GM18520 (cell line): Measurements from ENCODE around the gene CMPK2.

Source experiments
- ATAC-seq: cut with Tn5 transposase; IDR thresholded peaks from one replicate; pipeline ENCODE4 v1.9.1; 2021; ENCODE audit not compliant: unreplicated experiment

CMPK2 gene

DNA sequence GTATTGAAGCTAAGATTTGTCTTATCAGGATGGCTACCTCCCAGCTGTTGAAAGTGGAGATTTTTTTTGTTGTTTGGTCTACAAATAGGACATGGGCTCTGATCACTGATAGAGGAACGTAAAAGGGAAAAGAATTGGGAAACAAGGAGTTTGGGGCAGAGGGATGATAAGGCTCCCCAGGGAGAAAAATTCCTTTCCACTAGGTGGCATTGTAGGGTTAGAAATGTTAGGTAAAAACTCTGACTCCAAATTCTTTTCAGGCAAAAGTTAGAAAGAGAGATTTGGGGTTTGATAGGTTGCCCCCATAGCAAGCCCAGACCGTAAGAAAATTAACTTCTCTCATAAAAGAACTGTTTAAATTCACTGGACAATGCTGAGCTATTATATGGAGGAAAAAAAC lies 19.8 kb downstream of the CMPK2 start:
- no peak for ATAC-seq

GRCh38 chr2:6845312-6845711 lies 20.4 kb downstream of the CMPK2 start:
- ATAC-seq: no peak

- ATAC-seq: no peak
These were observed 24.0 kb downstream of the CMPK2 start for GRCh38 chr2:6841537-6842287.

DNA sequence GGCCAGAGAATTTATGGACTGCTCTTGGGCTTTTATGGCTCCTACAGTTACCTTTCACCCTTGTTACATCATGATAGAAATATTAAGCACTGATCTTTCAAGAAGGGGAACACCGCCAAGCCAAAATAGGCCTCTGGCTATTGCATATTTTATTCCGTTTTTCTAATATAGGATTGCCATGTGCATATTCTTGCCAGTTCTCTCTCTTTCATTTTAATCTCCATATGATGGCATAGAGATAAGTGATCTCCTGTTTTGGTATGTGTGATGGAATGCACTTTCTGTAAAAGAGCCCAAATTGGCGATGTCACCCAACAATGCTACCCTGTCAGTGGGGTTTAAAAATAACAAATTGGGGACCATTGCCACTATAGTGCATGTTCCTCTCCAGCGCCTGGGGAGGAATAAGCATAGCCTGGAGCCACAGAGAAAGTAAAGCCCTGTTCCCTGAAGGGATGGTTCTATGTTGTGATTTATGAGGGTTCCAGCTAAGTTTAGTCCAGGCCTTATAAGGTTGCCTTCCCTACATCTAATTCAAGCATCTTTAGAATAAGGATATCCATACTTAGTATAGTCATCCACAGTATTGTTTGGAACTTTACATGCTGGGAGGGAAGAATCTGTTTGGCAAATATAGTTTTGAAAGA lies 26.9 kb downstream of the CMPK2 start:
- no peak for ATAC-seq

GRCh38 chr2:6835467-6835866 lies 30.2 kb downstream of the CMPK2 start:
- no peak for ATAC-seq

DNA sequence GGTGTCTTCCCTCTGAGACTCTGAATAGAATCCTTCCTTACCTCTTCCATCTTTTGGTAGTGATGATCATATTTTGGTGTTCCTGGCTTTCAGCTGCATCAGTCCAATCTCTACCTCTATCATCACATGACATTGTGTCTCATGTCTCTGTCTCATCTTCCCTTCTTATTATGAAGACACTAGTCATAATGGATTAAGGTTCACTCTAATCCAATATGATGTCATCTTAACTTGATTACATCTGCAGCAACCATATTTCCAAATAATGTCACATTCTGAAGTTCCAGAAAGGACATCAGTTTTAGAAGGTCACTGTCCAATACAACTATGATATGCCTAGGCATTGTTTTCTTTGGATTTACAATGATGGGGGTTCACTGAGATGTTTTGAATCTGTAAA lies 31.5 kb downstream of the CMPK2 start:
- ATAC-seq: no peak

GRCh38 chr2:6833300-6833604 lies 32.5 kb downstream of the CMPK2 start:
- ATAC-seq: no peak

DNA sequence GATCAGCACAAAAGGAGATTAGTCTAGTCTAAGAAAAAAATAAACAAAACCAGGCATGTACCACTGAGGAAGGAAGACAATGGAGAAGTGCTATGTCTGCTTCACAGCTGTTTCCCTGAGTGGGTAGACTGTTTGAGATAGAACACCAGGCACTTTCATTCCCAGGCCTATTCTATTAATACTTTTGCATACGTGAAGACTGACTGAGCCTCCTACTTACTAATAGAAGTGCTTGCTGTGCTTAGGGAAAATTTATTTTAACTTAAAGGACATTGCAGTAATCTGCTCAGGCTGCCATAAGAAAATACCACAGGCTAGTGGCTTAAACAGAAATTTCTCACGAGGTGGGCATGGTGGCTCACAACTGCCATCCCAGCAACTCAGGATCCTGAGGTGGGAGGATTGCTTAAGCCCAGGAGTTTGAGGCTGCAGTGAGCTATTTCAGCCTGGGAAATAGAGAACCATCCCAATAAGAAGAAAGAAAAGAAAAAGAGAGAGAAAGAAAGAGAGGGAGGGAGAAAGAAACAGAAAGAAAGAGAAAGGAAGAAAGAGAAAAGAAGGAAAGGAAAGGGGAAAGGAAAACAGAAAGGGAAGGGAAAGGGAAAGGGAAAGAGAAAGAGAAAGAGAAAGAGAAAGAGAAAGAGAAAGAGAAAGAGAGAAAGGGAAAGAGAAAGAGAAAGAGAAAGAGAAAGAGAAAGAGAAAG lies 33.0 kb downstream of the CMPK2 start:
- ATAC-seq: no peak

- ATAC-seq: no peak
These were observed 34.5 kb downstream of the CMPK2 start for GRCh38 chr2:6831229-6831628.

DNA sequence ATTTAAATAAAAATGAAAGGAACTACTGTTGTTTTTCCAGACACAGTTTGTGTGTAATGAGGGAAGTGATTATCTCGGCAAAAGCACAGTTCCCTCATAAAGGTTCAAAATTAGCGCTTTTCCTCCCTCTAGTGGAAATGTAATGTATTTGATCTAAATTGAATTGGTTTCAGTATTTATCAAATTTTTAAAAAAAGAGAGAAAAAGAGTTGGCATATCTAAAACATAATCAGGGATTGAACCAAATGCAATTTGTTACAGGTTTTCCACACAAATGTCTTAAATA lies 37.5 kb downstream of the CMPK2 start:
- ATAC-seq: no peak

DNA sequence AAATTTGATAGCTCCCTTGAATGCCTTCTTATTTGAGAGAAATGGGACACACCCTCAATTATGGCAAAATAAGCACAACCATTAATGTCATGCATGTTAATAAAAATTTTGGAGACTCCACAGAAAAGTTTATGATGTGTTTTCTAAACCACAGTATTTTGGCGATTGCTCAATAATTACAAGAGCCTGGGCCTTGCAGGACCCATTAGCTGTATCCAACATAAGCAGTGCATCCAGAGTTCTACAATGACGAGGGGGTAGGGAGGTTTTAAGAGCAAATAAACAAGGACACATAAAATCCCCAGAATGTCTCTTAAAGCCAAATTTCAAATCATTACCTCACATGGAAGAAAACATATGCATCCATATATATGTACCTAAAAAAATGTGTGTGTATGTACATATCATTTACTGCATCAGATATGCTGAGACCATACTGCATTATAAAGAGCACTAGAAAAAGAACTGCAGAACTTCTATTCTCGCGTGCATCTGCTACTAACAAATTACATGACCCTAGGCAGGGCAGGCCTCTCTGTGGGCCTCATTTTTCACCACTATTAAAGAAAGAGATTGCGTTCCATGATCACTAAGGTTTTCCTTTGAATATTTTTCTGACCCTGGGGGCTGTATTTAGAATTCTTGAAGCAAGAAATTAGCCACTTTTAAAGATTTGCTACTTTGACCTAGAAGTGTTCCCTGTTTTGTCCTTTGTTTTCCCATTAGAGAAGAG lies 38.0 kb downstream of the CMPK2 start:
- ATAC-seq: no peak

GRCh38 chr2:6826081-6826913 lies 39.4 kb downstream of the CMPK2 start:
- peak; percentile 79 for ATAC-seq

DNA sequence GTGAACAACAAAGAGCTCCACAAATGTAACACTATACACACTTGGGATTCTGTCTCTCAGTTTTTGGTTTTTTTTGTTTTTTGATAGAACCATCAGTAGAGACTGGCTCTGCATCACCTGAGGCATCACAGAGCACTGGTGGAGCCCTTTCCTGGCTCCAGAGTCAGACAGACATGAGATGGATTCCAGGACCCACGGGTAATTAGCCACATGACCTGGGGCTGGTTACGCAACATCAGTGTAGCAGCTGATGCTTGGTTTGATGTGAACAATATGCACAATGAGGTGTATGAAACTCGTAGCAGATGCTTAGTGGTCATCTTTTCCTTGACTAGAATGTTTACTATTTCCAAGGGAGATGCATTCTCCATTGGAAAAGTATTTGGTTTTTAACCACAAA lies 40.7 kb downstream of the CMPK2 start:
- ATAC-seq: no peak

GRCh38 chr2:6823111-6823510 lies 42.6 kb downstream of the CMPK2 start:
- no peak for ATAC-seq

DNA sequence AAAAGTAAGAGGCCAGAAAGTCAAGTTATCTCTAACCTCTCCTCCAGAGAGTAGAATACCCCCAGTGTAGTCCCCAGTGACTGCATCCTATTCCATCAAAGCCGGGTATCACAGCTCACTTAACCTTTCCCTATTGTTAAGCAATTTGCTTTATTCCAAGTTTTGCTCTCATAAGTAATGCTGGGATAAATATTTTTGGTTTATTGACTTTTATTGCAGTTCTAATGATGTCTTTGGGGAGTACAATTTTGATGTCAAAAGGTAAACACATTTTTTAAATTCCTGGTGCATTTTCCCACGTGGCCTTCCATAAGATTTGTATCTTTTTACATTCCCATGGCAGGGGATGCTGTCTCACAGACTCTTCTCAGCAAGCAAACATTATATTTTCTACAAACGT lies 43.3 kb downstream of the CMPK2 start:
- no peak for ATAC-seq

DNA sequence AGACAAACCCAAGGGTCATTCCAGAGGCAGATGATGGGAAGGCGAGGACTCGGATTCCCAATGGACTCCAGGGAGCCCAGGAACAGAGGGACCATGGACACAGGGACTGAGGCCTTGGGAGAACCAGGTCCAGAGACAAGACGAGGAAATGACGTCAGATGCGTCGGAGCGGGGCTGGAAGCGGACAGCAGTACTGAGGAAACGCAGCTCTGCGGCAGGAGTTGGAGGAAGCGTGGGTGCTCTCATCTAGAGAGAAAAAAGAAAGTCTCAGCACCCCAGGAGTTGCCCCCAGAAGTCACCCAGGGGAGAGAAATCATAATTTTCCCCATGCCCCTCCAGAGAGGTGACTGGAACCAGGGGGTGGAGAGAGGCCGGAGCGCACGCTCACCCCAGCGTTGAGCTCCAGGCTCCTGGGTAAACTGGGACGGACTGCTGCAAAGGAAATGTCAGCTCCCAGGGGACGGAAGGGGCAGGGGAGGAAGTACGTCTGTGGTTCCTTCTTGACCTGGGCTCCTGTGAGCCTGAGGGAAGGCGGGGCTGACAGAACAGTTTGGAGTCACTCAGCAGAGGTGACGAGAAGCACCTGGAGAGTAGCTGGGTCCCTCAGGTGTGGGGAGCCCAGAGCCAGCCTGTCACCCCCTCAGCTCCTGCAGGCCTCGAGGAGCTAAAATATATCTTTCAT lies 44.7 kb downstream of the CMPK2 start:
- no peak for ATAC-seq

- ATAC-seq: no peak
These were observed 45.5 kb downstream of the CMPK2 start for GRCh38 chr2:6820236-6820635.

DNA sequence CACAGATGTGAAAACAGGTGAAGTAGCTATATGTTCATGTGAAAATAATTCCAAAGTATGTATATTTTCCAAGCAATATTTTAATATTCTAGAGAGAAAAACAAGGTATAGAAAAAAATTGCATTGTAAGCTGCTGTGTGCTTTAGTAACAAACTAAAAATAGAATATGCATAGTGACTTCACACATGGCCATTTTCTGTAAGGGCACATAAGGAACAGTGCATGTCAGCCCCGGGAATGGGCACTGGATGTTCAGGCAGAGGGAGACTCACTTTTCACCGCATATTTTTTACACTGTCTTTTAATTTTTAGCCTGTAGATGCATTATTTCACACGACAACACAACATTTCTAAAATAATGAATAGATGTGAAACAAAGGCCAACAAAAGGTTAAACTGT lies 46.0 kb downstream of the CMPK2 start:
- ATAC-seq: no peak

- no peak for ATAC-seq
These were observed 47.7 kb downstream of the CMPK2 start for GRCh38 chr2:6818012-6818411.

DNA sequence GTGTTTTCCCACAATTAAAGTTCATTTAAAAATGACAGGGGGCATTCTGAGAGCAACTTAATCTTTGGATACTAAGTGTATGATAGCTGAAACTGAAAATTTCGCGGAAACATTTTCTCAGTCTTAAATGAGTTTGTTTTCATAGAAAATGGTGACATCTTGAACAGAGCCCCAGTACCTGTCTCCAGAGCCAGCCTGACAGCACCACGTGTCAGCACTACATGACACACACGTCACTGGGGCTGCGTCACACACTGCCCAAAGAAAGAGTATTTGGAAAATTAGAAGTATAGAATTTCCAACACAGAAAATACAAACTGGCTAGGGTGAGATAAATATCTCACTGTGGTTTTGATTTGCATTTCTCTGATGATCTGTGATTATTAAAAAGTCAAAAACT lies 50.8 kb downstream of the CMPK2 start:
- ATAC-seq: no peak

DNA sequence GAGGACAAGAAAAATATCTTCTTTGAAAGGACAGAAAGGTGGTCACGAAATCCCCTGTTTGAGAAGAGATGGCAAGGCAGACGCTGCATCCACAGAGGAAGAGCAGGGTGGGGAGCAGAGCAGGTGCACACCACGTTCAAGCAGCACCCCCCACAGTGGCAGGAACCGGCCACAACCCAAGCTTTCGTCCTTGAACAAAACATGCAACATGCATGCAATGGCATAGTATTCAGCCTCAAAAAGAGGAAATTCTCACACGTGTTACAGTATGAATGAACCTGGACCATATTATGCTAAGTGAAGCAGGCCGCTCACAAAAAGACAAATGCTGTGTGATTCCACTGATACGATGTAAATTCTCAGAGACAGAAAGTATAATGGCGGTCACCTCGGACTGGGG lies 51.4 kb downstream of the CMPK2 start:
- ATAC-seq: no peak
